ENCODE results near the gene TENM3.
"Not testable (repeated sequence)": the region's sequence is repeated elsewhere in the genome, so short reads cannot be mapped to it uniquely, and the experiment has no call there.

DNA sequence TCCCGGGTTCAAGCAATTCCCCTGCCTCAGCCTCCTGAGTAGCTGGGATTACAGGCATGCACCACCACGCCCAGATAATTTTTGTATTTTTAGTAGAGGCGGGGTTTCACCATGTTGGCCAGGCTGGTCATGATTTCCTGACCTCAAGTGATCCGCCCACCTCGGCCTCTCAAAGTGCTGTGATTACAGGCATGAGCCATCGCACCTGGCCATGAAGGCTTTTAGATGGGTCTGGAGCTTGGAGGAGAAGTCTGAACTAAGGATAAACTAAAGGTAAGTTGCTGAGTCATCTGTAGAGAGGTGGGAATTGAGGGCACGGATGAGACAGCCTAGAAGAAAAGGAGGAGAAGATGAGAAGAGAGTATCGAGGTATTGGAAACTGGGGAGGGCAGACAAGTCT is at the start of gene TENM3:
- TF ChIP-seq, protein P1, sequence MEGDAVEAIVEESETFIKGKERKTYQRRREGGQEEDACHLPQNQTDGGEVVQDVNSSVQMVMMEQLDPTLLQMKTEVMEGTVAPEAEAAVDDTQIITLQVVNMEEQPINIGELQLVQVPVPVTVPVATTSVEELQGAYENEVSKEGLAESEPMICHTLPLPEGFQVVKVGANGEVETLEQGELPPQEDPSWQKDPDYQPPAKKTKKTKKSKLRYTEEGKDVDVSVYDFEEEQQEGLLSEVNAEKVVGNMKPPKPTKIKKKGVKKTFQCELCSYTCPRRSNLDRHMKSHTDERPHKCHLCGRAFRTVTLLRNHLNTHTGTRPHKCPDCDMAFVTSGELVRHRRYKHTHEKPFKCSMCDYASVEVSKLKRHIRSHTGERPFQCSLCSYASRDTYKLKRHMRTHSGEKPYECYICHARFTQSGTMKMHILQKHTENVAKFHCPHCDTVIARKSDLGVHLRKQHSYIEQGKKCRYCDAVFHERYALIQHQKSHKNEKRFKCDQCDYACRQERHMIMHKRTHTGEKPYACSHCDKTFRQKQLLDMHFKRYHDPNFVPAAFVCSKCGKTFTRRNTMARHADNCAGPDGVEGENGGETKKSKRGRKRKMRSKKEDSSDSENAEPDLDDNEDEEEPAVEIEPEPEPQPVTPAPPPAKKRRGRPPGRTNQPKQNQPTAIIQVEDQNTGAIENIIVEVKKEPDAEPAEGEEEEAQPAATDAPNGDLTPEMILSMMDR (IDR thresholded peaks at IDR 0.05): not testable (repeated sequence)
- TF ChIP-seq POLR2A (IDR thresholded peaks at IDR 0.05): not testable (repeated sequence)

Measured in esophagus squamous epithelium (tissue), 4 donors.